NCI-H187 treated with DMSO at 0.1 percent for 48 hours (cell line): Measurements from ENCODE around the gene ZBTB1.

ENCODE experiments used
- DNase-seq: peaks from one replicate; lab custom pipeline; 2025; lab: John Stamatoyannopoulos, UW

Gene ZBTB1

DNA sequence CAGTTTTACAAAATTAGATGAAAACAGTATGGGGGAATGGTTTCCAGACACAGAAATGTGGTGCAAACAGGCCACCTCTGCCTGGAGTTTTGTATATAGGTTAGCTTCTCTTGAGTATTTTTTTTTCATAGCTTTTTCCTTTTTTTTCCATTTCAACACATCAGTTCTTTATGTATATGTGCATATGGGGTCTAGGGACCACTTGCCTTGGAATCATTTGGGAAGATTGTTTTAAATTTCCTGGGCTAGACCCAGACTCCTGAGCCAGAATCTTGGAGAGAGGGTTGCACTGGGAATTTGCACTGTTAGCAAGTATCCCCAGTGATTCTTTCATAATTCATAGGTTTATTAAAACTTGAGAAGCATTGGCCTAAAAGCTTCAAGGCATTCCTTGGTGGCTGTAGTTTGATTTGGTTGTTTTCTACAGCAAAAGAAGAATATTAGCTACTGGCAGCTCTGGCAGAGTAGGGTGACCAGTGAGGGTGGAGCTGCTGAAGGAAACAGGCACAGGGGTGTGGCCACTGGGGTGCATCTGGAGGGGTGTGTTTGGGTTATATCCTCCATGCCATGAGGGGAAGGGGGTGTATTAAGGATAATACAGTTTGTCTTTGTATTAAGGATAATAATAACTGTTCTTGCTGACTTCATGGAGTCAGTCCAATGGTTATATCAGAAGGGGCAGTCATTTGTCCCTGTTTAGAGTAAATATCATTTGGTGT lies 68.0 kb downstream of the ZBTB1 start:
- no peak for DNase-seq

DNA sequence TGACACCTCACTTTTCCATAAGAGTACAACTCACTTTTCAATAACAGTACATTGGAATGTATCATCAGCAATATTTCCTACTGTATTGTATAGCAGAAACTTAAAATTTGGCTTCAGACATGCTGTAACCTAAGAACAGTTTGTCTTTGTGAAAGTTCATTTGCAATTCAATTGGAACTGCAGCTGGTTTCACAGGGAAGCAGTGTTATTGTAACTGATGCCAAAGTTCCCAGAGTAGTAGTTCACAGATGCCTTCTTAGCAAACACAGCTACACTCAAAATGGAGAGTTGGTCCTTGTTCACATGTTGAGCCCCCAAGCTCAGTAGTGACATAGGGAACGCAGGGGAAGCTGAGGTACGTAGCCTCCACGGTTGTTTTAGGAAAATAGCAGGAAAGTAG lies 68.5 kb downstream of the ZBTB1 start:
- DNase-seq = no peak
